OCI-LY3 (cell line): ENCODE results near the gene CELF2.

Experiments
- H2AFZ ChIP-seq: fragments of 200-600, 300-600 bp; shearing (Covaris generic); 2 replicates; pipeline ENCODE4 v1.6.0; 2014; ENCODE audit warnings: antibody characterized with exemption, low read depth, low read length
- H3K27ac ChIP-seq: fragments of 200-600, 300-600 bp; sonication (generic); 2 replicates; pipeline ENCODE4 v1.5.1; 2014; ENCODE audit warnings: mild to moderate bottlenecking, low read length, moderate library complexity, mixed read lengths
- H3K27me3 ChIP-seq: fragments of 200-600, 300-600 bp; sonication (generic); 2 replicates; pipeline ENCODE4 v1.6.1; 2014; ENCODE audit warnings: low read depth, low read length, mixed read lengths
- H3K36me3 ChIP-seq: fragments of 200-600, 300-600 bp; sonication (generic); replicated peaks from 2 replicates; pipeline ENCODE3; 2014; ENCODE audit warnings: low read depth, low read length, mixed read lengths
- H3K4me1 ChIP-seq: fragments of 300-600, 200-600 bp; sonication (generic); 2 replicates; pipeline ENCODE4 v1.6.1; 2014; ENCODE audit warnings: low read length, mixed read lengths
- H3K4me2 ChIP-seq: fragments of 200-600, 300-600 bp; sonication (generic); 2 replicates; pipeline ENCODE4 v1.6.1; 2014; ENCODE audit warnings: low read length, mixed read lengths
- H3K4me3 ChIP-seq: fragments of 300-600, 200-600 bp; sonication (generic); 2 replicates; pipeline ENCODE4 v1.5.1; 2014; ENCODE audit warnings: antibody characterized with exemption, mild to moderate bottlenecking, low read length, moderate library complexity
- H3K79me2 ChIP-seq: fragments of 300-600, 200-600 bp; shearing (Covaris generic); 2 replicates; pipeline ENCODE4 v1.6.1; 2014; ENCODE audit warnings: mild to moderate bottlenecking, low read length, mixed read lengths
- H3K9ac ChIP-seq: fragments of 300-600, 200-600 bp; shearing (Covaris generic); 2 replicates; pipeline ENCODE4 v1.6.0; 2014; ENCODE audit warnings: mild to moderate bottlenecking, low read length, moderate library complexity
- H3K9me3 ChIP-seq: fragments of 200-600, 300-600 bp; shearing (Covaris generic); 2 replicates; pipeline ENCODE4 v1.6.1; 2014; ENCODE audit warnings: low read length, mixed read lengths; ENCODE audit not compliant: insufficient read depth
- H4K20me1 ChIP-seq: fragments of 200-600, 300-600 bp; sonication (generic); 2 replicates; pipeline ENCODE4 v1.6.1; 2016; ENCODE audit warnings: low read length, mixed read lengths; ENCODE audit not compliant: insufficient read depth
- CTCF ChIP-seq: fragments of 200-600, 300-600 bp; sonication (generic); IDR thresholded peaks from 2 replicates; pipeline ENCODE4 v1.5.1; 2014; ENCODE audit warnings: antibody characterized with exemption, low read length, low read depth
- EZH2phosphoT487 ChIP-seq: fragments of 200-600 bp; shearing (Covaris generic); IDR thresholded peaks from 2 replicates; pipeline ENCODE4 v1.6.1; 2018; ENCODE audit warnings: antibody characterized with exemption, mixed run types, low read depth

The CELF2 gene

GRCh38 chr10:11068861-11069633 lies 51.4 kb downstream of the CELF2 start:
- Histone ChIP-seq H3K4me1 (no peaks in the 10 kb centered on the region), H3K27ac (no peak overlapping the region), H3K4me2 (no peak overlapping the region), H3K9ac (no peak overlapping the region), H2AFZ (no peak overlapping the region), H3K36me3 (no peaks in the 10 kb centered on the region), H3K4me3 (no peak overlapping the region), H3K27me3 (no peaks in the 10 kb centered on the region; the same call in 1 of the 2 replicates), H3K9me3 (no peaks in the 10 kb centered on the region), H3K79me2 (no peaks in the 10 kb centered on the region), H4K20me1 (no peaks in the 10 kb centered on the region)
- TF ChIP-seq CTCF (no peak), EZH2phosphoT487 (no peak)

- H3K27me3 ChIP-seq = no peaks in the 10 kb centered on the region; the same call in 1 of the 2 replicates
- no peaks in the 10 kb centered on the region for H4K20me1 ChIP-seq
- TF ChIP-seq CTCF (no peak), EZH2phosphoT487 (no peak)
- H3K79me2 ChIP-seq = no peaks in the 10 kb centered on the region
- H3K36me3 ChIP-seq = no peaks in the 10 kb centered on the region
- H3K9me3 ChIP-seq = no peaks in the 10 kb centered on the region
- H3K4me3 ChIP-seq = no peak overlapping the region
- H2AFZ ChIP-seq = no peak overlapping the region
- peaks cover 8% of the 10 kb centered on the region for H3K4me1 ChIP-seq
- no peak overlapping the region for H3K4me2 ChIP-seq
- H3K27ac ChIP-seq = no peak overlapping the region
- no peak overlapping the region for H3K9ac ChIP-seq
Observed at GRCh38 chr10:11073410-11073809, 55.7 kb downstream of the CELF2 start.

GRCh38 chr10:11074536-11075267 lies 57.0 kb downstream of the CELF2 start:
- no peaks in the 10 kb centered on the region; the same call in 1 of the 2 replicates for H3K27me3 ChIP-seq
- no peaks in the 10 kb centered on the region for H3K9me3 ChIP-seq
- H3K27ac ChIP-seq = no peak overlapping the region
- no peaks in the 10 kb centered on the region for H4K20me1 ChIP-seq
- 0 out of 2 replicates have a peak overlapping the region, but pooled peaks have one; percentile 7 for H3K4me2 ChIP-seq
- no peak overlapping the region for H2AFZ ChIP-seq
- H3K4me3 ChIP-seq = no peak overlapping the region
- H3K4me1 ChIP-seq = peaks cover 9% of the 10 kb centered on the region
- H3K79me2 ChIP-seq = no peaks in the 10 kb centered on the region
- no peaks in the 10 kb centered on the region for H3K36me3 ChIP-seq
- no peak overlapping the region for H3K9ac ChIP-seq
- TF ChIP-seq CTCF (no peak), EZH2phosphoT487 (no peak)

GRCh38 chr10:11076221-11076620 lies 58.5 kb downstream of the CELF2 start:
- Histone ChIP-seq H3K9ac (no peak overlapping the region), H3K27ac (no peak overlapping the region), H2AFZ (no peak overlapping the region), H3K4me1 (peaks cover 24% of the 10 kb centered on the region), H3K4me2 (no peak overlapping the region), H3K27me3 (no peaks in the 10 kb centered on the region; the same call in 1 of the 2 replicates), H3K9me3 (no peaks in the 10 kb centered on the region), H3K79me2 (no peaks in the 10 kb centered on the region), H3K36me3 (no peaks in the 10 kb centered on the region), H3K4me3 (no peak overlapping the region), H4K20me1 (no peaks in the 10 kb centered on the region)
- TF ChIP-seq CTCF (no peak), EZH2phosphoT487 (no peak)
